SK-N-SH (cell line): Measurements from ENCODE around the gene GNAL. TPM values are rescaled to one million over a fixed set of nuclear protein-coding genes. Genes with fewer than 3 reads are reported as not detected.

ENCODE experiments used
- CTCF ChIA-PET: fragments of 300-600, 350-600 bp; formaldehyde crosslinking; extraction: SDS; loops from one replicate; lab custom pipeline; 2021; lab: Yijun Ruan, JAX
- POLR2A ChIA-PET: fragments of 350-600 bp; sonication (Branson Sonifier 250); formaldehyde crosslinking; extraction: SDS; loops from one replicate; lab custom pipeline; 2020; ENCODE audit warnings: antibody characterized with exemption, inconsistent platforms; lab: Yijun Ruan, JAX
- DNase-seq: peaks from one replicate; pipeline ENCODE4 v3.0.0; 2012
- H2AFZ ChIP-seq: fragments of 200-600 bp; sonication (generic); 2 replicates; pipeline ENCODE4 v1.8.1; 2016; ENCODE audit warnings: antibody characterized with exemption, mild to moderate bottlenecking, low read depth
- H3F3A ChIP-seq: fragments of 200-600 bp; sonication (generic); replicated peaks from 2 replicates; pipeline ENCODE3; 2016; ENCODE audit warnings: antibody characterized with exemption, mild to moderate bottlenecking; ENCODE audit not compliant: insufficient read depth
- H3K27ac ChIP-seq, 2 experiments: fragments of 200-500 bp in 1 of 2; fragments of 200-600 bp in 1 of 2; sonication (Bioruptor generic) in 1 of 2; sonication (generic), shearing (Covaris generic) in 1 of 2; 2 replicates each; pipeline versions ENCODE4 v1.5.1 to v1.6.1; 2014 to 2016; ENCODE audit warnings: low read depth in 2 of 2, inconsistent platforms in 1 of 2, low read length in 1 of 2, mild to moderate bottlenecking in 1 of 2, mixed read lengths in 1 of 2
- H3K27me3 ChIP-seq: fragments of 200-600 bp; sonication (generic), shearing (Covaris generic); 2 replicates; pipeline ENCODE4 v1.6.1; 2016; ENCODE audit warnings: mixed run types; ENCODE audit not compliant: insufficient read depth
- H3K36me3 ChIP-seq, 2 experiments: fragments of 200-500 bp in 1 of 2; fragments of 200-600 bp in 1 of 2; sonication (Bioruptor generic) in 1 of 2; sonication (generic) in 1 of 2; replicated peaks in 1 of 2; 2 replicates each; pipeline versions ENCODE3 to v1.5.1; 2014 to 2016; ENCODE audit warnings: low read length in 1 of 2, mild to moderate bottlenecking in 1 of 2; ENCODE audit not compliant: insufficient read depth in 2 of 2, control insufficient read depth in 1 of 2
- H3K4me1 ChIP-seq, 2 experiments: fragments of 200-500 bp in 1 of 2; fragments of 200-600 bp in 1 of 2; sonication (Bioruptor generic) in 1 of 2; sonication (generic), shearing (Covaris generic) in 1 of 2; 2 replicates each; pipeline versions ENCODE4 v1.5.1 to v1.6.1; 2014 to 2016; ENCODE audit warnings: low read depth in 1 of 2, low read length in 1 of 2, mixed run types in 1 of 2; ENCODE audit not compliant: insufficient read depth in 2 of 2, control insufficient read depth in 1 of 2
- H3K4me2 ChIP-seq: fragments of 200-600 bp; sonication (generic), shearing (Covaris generic); 2 replicates; pipeline ENCODE4 v1.6.1; 2017; ENCODE audit warnings: mixed run types
- H3K4me3 ChIP-seq, 2 experiments: fragments of 200-500 bp in 1 of 2; fragments of 200-600 bp in 1 of 2; sonication (Bioruptor generic) in 1 of 2; sonication (generic), shearing (Covaris generic) in 1 of 2; 2 replicates each; pipeline versions ENCODE4 v1.5.1 to v1.8.1; 2014 to 2016; ENCODE audit warnings: low read depth in 2 of 2, inconsistent platforms in 1 of 2, low read length in 1 of 2, mild to moderate bottlenecking in 1 of 2, mixed read lengths in 1 of 2, moderate library complexity in 1 of 2
- H3K79me2 ChIP-seq: fragments of 200-600 bp; sonication (generic); 2 replicates; pipeline ENCODE4 v1.8.1; 2017; ENCODE audit warnings: mild to moderate bottlenecking; ENCODE audit not compliant: insufficient read depth
- H3K9ac ChIP-seq: fragments of 200-600 bp; sonication (generic); 2 replicates; pipeline ENCODE4 v1.6.1; 2017; ENCODE audit warnings: mixed run types
- H3K9me2 ChIP-seq: fragments of 200-600 bp; sonication (generic); 2 replicates; pipeline ENCODE4 v1.6.1; 2017; ENCODE audit warnings: mixed run types
- H3K9me3 ChIP-seq: fragments of 200-600 bp; sonication (generic); 2 replicates; pipeline ENCODE4 v1.6.1; 2017; ENCODE audit warnings: mixed run types, mild to moderate bottlenecking, moderate library complexity
- H4K20me1 ChIP-seq: fragments of 200-600 bp; sonication (generic); 2 replicates; pipeline ENCODE4 v1.6.1; 2017; ENCODE audit warnings: mild to moderate bottlenecking, mixed run types; ENCODE audit not compliant: insufficient read depth
- CTCF ChIP-seq: fragments of 200-600 bp; sonication (generic); IDR thresholded peaks from 2 replicates; pipeline ENCODE4 v1.6.1; 2017; ENCODE audit warnings: antibody characterized with exemption, mild to moderate bottlenecking, moderate library complexity
- ELF1 ChIP-seq: IDR thresholded peaks from 2 replicates; pipeline ENCODE4 v1.4.0; 2012
- EP300 ChIP-seq, 2 experiments: IDR thresholded peaks; 2 replicates each; pipeline versions ENCODE4 v1.4.0 to v1.6.1; 2012; ENCODE audit warnings: borderline replicate concordance in 1 of 2, low read depth in 1 of 2, low read length in 1 of 2
- EZH2phosphoT487 ChIP-seq: fragments of 200-600 bp; sonication (generic); IDR thresholded peaks from 2 replicates; pipeline ENCODE4 v1.6.1; 2017; ENCODE audit warnings: low read depth, mixed run types, mild to moderate bottlenecking, antibody characterized with exemption, moderate library complexity, borderline replicate concordance
- FOSL2 ChIP-seq: IDR thresholded peaks from 2 replicates; pipeline ENCODE4 v1.4.0; 2012; ENCODE audit warnings: low read depth, mild to moderate bottlenecking, moderate library complexity, borderline replicate concordance
- FOXJ3 ChIP-seq: sonication (generic); formaldehyde crosslinking; IDR thresholded peaks from 2 replicates; pipeline ENCODE4 v1.5.1; 2020; ENCODE audit warnings: mild to moderate bottlenecking, missing genetic modification reagents
- GABPA ChIP-seq: IDR thresholded peaks from 2 replicates; pipeline ENCODE4 v1.4.0; 2012; ENCODE audit warnings: low read depth, mild to moderate bottlenecking
- GATA2 ChIP-seq: sonication (generic); formaldehyde crosslinking; IDR thresholded peaks from 2 replicates; pipeline ENCODE4 v1.5.0; 2020; ENCODE audit warnings: mild to moderate bottlenecking, missing genetic modification reagents
- JUND ChIP-seq: IDR thresholded peaks from 2 replicates; pipeline ENCODE4 v1.4.0; 2012
- MAX ChIP-seq: IDR thresholded peaks from 2 replicates; pipeline ENCODE4 v1.4.0; 2012; ENCODE audit warnings: low read depth
- MEF2A ChIP-seq: IDR thresholded peaks from 2 replicates; pipeline ENCODE4 v1.4.0; 2012; ENCODE audit warnings: low read depth, borderline replicate concordance
- NFIC ChIP-seq: IDR thresholded peaks from 2 replicates; pipeline ENCODE4 v1.4.0; 2012; ENCODE audit warnings: borderline replicate concordance
- POLR2AphosphoS5 ChIP-seq: IDR thresholded peaks from 2 replicates; pipeline ENCODE4 v1.6.1; 2012; ENCODE audit warnings: low read depth, low read length
- RFX5 ChIP-seq: IDR thresholded peaks from 2 replicates; pipeline ENCODE4 v1.6.1; 2012; ENCODE audit warnings: mild to moderate bottlenecking, improper control_type of control experiment, low read length
- RXRA ChIP-seq: IDR thresholded peaks from 2 replicates; pipeline ENCODE4 v1.4.0; 2012; ENCODE audit warnings: low read depth, mild to moderate bottlenecking, borderline replicate concordance
- SMC3 ChIP-seq: IDR thresholded peaks from 2 replicates; pipeline ENCODE4 v1.6.1; 2012; ENCODE audit warnings: low read depth, low read length, improper control_type of control experiment
- TCF12 ChIP-seq: IDR thresholded peaks from 2 replicates; pipeline ENCODE4 v1.4.0; 2012
- TEAD4 ChIP-seq: IDR thresholded peaks from 2 replicates; pipeline ENCODE4 v1.4.0; 2012; ENCODE audit warnings: mild to moderate bottlenecking, borderline replicate concordance; ENCODE audit not compliant: insufficient read depth
- USF1 ChIP-seq: IDR thresholded peaks from 2 replicates; pipeline ENCODE4 v1.4.0; 2012; ENCODE audit warnings: low read depth, borderline replicate concordance
- WGBS: methylation state at CpG from one replicate; pipeline ENCODE4 v1.1.6; 2017; ENCODE audit warnings: low lambda C conversion rate; 5-methylcytosine and 5-hydroxymethylcytosine counted together
- polyA plus RNA-seq, 3 experiments: library from polyadenylated mRNA; depleted of rRNA; stranded (reverse); fragments of >200 nt; gene quantifications; 2 replicates each; pipeline ENCODE4 v1.2.3, GENCODE V29; 2012
- TF ChIP-seq, protein P1 (sequence below): IDR thresholded peaks from 2 replicates; pipeline ENCODE4; 2012
- TF ChIP-seq, protein P2 (sequence below): fragments of 150-350 bp; IDR thresholded peaks from 2 replicates; pipeline ENCODE4 v1.6.1; 2016; ENCODE audit warnings: mild to moderate bottlenecking, low read depth, low read length

The GNAL gene
- polyA plus RNA-seq, 1 of the 3 experiments (the other 2 are of a cell fraction) = 0.13 TPM

DNA sequence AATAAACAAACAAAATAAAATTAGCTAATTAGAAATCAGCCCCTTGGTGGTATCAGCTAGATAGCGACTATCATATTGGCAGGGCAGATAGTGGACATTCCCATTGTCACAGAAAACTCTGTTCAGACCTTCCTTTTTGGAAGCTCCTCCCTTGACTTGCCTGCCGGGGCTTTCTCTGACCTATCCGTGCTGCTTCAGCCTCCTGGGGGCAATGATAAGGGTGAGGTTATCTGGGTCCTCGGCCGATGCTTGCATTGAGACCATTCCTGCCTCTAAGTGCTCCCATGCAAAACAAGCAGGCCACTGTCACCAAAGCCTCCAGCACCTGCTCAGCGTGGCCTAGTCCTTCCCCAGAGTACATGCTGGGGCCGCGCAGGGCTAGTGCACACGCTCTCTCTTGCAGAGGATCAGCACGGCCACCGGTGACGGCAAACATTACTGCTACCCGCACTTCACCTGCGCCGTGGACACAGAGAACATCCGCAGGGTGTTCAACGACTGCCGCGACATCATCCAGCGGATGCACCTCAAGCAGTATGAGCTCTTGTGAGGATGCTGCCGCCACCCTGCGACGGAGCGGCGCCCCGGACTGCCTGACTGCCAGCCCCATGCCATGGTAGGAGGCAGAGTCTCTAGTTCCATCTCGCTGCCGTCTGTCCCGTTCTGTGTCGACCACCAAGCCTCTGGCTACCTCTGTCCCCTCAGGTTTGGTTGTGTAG lies 191.7 kb downstream of the GNAL start:
- no peaks in the 10 kb centered on the region for H3K4me1 ChIP-seq
- H3F3A ChIP-seq = no peaks in the 10 kb centered on the region
- H3K4me2 ChIP-seq = no peak overlapping the region
- no peaks in the 10 kb centered on the region for H3K9me2 ChIP-seq
- no peaks in the 10 kb centered on the region for H3K79me2 ChIP-seq
- no peak overlapping the region for H3K27ac ChIP-seq
- H3K27me3 ChIP-seq = no peaks in the 10 kb centered on the region
- H3K4me3 ChIP-seq = no peak overlapping the region
- peaks cover 0 to 13% of the 10 kb centered on the region in 2 experiments for H3K36me3 ChIP-seq
- no peak overlapping the region for H3K9ac ChIP-seq
- 93% methylated on average over 21 of the region's 30 CpGs for WGBS
- ChIA-PET POLR2A (no interaction called here), CTCF (no interaction called here)
- no peaks in the 10 kb centered on the region for H4K20me1 ChIP-seq
- no peaks in the 10 kb centered on the region for H3K9me3 ChIP-seq
- H2AFZ ChIP-seq = no peak overlapping the region
- no peak for DNase-seq
- TF ChIP-seq, protein P1, sequence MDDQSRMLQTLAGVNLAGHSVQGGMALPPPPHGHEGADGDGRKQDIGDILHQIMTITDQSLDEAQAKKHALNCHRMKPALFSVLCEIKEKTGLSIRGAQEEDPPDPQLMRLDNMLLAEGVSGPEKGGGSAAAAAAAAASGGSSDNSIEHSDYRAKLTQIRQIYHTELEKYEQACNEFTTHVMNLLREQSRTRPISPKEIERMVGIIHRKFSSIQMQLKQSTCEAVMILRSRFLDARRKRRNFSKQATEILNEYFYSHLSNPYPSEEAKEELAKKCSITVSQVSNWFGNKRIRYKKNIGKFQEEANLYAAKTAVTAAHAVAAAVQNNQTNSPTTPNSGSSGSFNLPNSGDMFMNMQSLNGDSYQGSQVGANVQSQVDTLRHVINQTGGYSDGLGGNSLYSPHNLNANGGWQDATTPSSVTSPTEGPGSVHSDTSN = no peak
- no peak for TF ChIP-seq ELF1
- TF ChIP-seq, protein P2, sequence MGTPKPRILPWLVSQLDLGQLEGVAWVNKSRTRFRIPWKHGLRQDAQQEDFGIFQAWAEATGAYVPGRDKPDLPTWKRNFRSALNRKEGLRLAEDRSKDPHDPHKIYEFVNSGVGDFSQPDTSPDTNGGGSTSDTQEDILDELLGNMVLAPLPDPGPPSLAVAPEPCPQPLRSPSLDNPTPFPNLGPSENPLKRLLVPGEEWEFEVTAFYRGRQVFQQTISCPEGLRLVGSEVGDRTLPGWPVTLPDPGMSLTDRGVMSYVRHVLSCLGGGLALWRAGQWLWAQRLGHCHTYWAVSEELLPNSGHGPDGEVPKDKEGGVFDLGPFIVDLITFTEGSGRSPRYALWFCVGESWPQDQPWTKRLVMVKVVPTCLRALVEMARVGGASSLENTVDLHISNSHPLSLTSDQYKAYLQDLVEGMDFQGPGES = no peak
- no peak for TF ChIP-seq SMC3
- TF ChIP-seq RXRA = no peak
- TF ChIP-seq TEAD4 = no peak
- no peak for TF ChIP-seq NFIC
- TF ChIP-seq EP300 (IDR thresholded peaks at IDR 0.05; ENCODE audit: borderline replicate concordance in 1 of 2, low read depth in 1 of 2, low read length in 1 of 2) = no peak

- CTCF ChIA-PET = interaction anchor here (1.5 kb wide), 1 partner anchor 56 kb away, joined by 3 read pairs; no protein-coding TSS in a partner anchor
- no peaks in the 10 kb centered on the region for H3K9me2 ChIP-seq
- H3K4me1 ChIP-seq = no peaks in the 10 kb centered on the region
- no peaks in the 10 kb centered on the region for H3K9me3 ChIP-seq
- no peak overlapping the region for H2AFZ ChIP-seq
- no peaks in the 10 kb centered on the region for H3K79me2 ChIP-seq
- no peaks in the 10 kb centered on the region for H3F3A ChIP-seq
- H3K9ac ChIP-seq = no peak overlapping the region
- WGBS = 59% methylated on average over 4 of the region's 4 CpGs
- H3K27me3 ChIP-seq = no peaks in the 10 kb centered on the region
- POLR2A ChIA-PET = no interaction called here
- H3K4me3 ChIP-seq = no peak overlapping the region
- peaks cover 0 to 23% of the 10 kb centered on the region in 2 experiments for H3K36me3 ChIP-seq
- DNase-seq = no peak
- H4K20me1 ChIP-seq = no peaks in the 10 kb centered on the region
- no peak overlapping the region for H3K27ac ChIP-seq
- no peak overlapping the region for H3K4me2 ChIP-seq
- TF ChIP-seq MEF2A (no peak), TCF12 (no peak), GABPA (no peak), ELF1 (no peak), SMC3 (no peak), GATA2 (CRISPR knock-in tag) (no peak), FOXJ3 (CRISPR knock-in tag) (no peak), JUND (no peak), NFIC (no peak), POLR2AphosphoS5 (no peak), USF1 (no peak), FOSL2 (no peak), CTCF (no peak), RFX5 (no peak), EZH2phosphoT487 (no peak), MAX (no peak), RXRA (no peak)
- TF ChIP-seq, protein P2 = no peak
Measured at GRCh38 chr18:11882636-11883035, 193.6 kb downstream of the GNAL start.
